Eye (tissue), 1 donor: ENCODE measurements around the gene PEMT.

ENCODE experiments used
- DNase-seq: peaks from one replicate; pipeline ENCODE4 v3.0.0-alpha.2; 2015

PEMT gene

GRCh38 chr17:17570140-17570797, 21.2 kb downstream of the PEMT start:
- DNase-seq: peak; percentile 83

- no peak for DNase-seq
These were observed 21.8 kb downstream of the PEMT start for GRCh38 chr17:17569691-17570090.

- peak; percentile 75 for DNase-seq
These were observed 22.7 kb downstream of the PEMT start for GRCh38 chr17:17568772-17569195.

GRCh38 chr17:17567631-17568030, 23.9 kb downstream of the PEMT start:
- DNase-seq: peak; percentile 61

- no peak for DNase-seq
These were observed 24.5 kb downstream of the PEMT start for GRCh38 chr17:17566896-17567513.

- DNase-seq: peak; percentile 50
These were observed 25.8 kb downstream of the PEMT start for GRCh38 chr17:17565471-17566339.

GRCh38 chr17:17564896-17565295, 26.6 kb downstream of the PEMT start:
- DNase-seq: peak; percentile 56

- no peak for DNase-seq
These were observed 27.2 kb downstream of the PEMT start for GRCh38 chr17:17564323-17564722.

- no peak for DNase-seq
These were observed 28.0 kb downstream of the PEMT start for GRCh38 chr17:17563530-17563929.

GRCh38 chr17:17562146-17562511, 29.4 kb downstream of the PEMT start:
- no peak for DNase-seq

GRCh38 chr17:17561408-17562145, 29.9 kb downstream of the PEMT start:
- no peak for DNase-seq

GRCh38 chr17:17560975-17561374, 30.5 kb downstream of the PEMT start:
- DNase-seq: no peak

GRCh38 chr17:17560167-17560566, 31.3 kb downstream of the PEMT start:
- DNase-seq: no peak

GRCh38 chr17:17559164-17559563, 32.3 kb downstream of the PEMT start:
- no peak for DNase-seq

- DNase-seq: no peak
These were observed 33.1 kb downstream of the PEMT start for GRCh38 chr17:17558431-17558830.

- DNase-seq: no peak
These were observed 33.7 kb downstream of the PEMT start for GRCh38 chr17:17557796-17558195.

- no peak for DNase-seq
These were observed 34.8 kb downstream of the PEMT start for GRCh38 chr17:17556671-17557070.

- DNase-seq: no peak
These were observed 35.6 kb downstream of the PEMT start for GRCh38 chr17:17555906-17556305.

GRCh38 chr17:17555151-17555550, 36.4 kb downstream of the PEMT start:
- no peak for DNase-seq

- DNase-seq: no peak
These were observed 37.2 kb downstream of the PEMT start for GRCh38 chr17:17554266-17554665.

GRCh38 chr17:17553217-17554195, 38.0 kb downstream of the PEMT start:
- no peak for DNase-seq
